HCT116 (cell line): ENCODE results near the gene BTBD16. TPM values are rescaled to one million over a fixed set of nuclear protein-coding genes. Genes with fewer than 3 reads are reported as not detected.

ENCODE experiments used
- ATAC-seq: fragments of 200-7000 bp; cut with Tn5 transposase; 2 replicates; pipeline ENCODE4 v1.9.1; 2020; ENCODE audit warnings: mild to moderate bottlenecking, moderate library complexity
- BruUV-seq: library from RNA; stranded (reverse); fragments of 400-500 nt; replicated peaks from 2 replicates; lab custom pipeline; 2021; lab: Mats Ljungman, UMichigan
- CTCF ChIA-PET: fragments of 300-600 bp; sonication (Branson Sonifier 250); formaldehyde crosslinking; loops from one replicate; lab custom pipeline; 2021; ENCODE audit warnings: antibody characterized with exemption; lab: Charles Lee
- POLR2A ChIA-PET: fragments of 300-600, 350-600 bp; sonication (Branson Sonifier 250); formaldehyde crosslinking; loops from one replicate; lab custom pipeline; 2021; ENCODE audit warnings: antibody characterized with exemption; lab: Charles Lee
- RAD21 ChIA-PET, 2 experiments: fragments of 300-600 bp; sonication (Branson Sonifier 250); formaldehyde crosslinking; loops; one replicate each; lab custom pipeline; 2023; ENCODE audit warnings: low total read pairs in 2 of 2; ENCODE audit not compliant: uncharacterized antibody in 2 of 2, unreplicated experiment in 2 of 2, low non-redundant PET in 1 of 2; lab: Charles Lee
- DNase-seq: peaks from one replicate; pipeline ENCODE4 v3.0.0-alpha.2; 2010; ENCODE audit warnings: low read depth, low spot score
- H2AFZ ChIP-seq: fragments of 200-600 bp; shearing (Covaris generic), sonication (generic); 2 replicates; pipeline ENCODE4 v1.6.1; 2017; ENCODE audit warnings: low read depth, mixed run types, mixed read lengths, antibody characterized with exemption, low read length; ENCODE audit not compliant: poor library complexity, severe bottlenecking
- H3K27ac ChIP-seq: 2 replicates; pipeline ENCODE4 v1.5.1; 2012; ENCODE audit warnings: low read depth, low read length
- H3K27me3 ChIP-seq: fragments of 200-600 bp; sonication (generic); 2 replicates; pipeline ENCODE4 v1.6.1; 2016; ENCODE audit warnings: mixed run types, low read length, mixed read lengths; ENCODE audit not compliant: insufficient read depth
- H3K36me3 ChIP-seq, 2 experiments: fragments of 200-500 bp in 1 of 2; fragments of 200-600 bp in 1 of 2; sonication (Bioruptor generic) in 1 of 2; sonication (generic) in 1 of 2; 2 replicates each; pipeline versions ENCODE4 v1.5.1 to v1.6.1; 2014 to 2016; ENCODE audit warnings: low read length in 2 of 2, inconsistent platforms in 1 of 2, mixed read lengths in 1 of 2, mixed run types in 1 of 2; ENCODE audit not compliant: insufficient read depth in 2 of 2, control insufficient read depth in 1 of 2
- H3K4me1 ChIP-seq, 2 experiments: fragments of 200-600 bp in 1 of 2; sonication (generic) in 1 of 2; 2 replicates each; pipeline versions ENCODE4 v1.5.1 to v1.6.1; 2012 to 2017; ENCODE audit warnings: low read length in 2 of 2, inconsistent platforms in 1 of 2, mild to moderate bottlenecking in 1 of 2, mixed read lengths in 1 of 2, mixed run types in 1 of 2, moderate library complexity in 1 of 2; ENCODE audit not compliant: insufficient read depth in 2 of 2, control insufficient read depth in 1 of 2
- H3K4me2 ChIP-seq: fragments of 200-600 bp; sonication (generic); 2 replicates; pipeline ENCODE4 v1.6.1; 2017; ENCODE audit warnings: mixed run types, low read length, mixed read lengths
- H3K4me3 ChIP-seq, 2 experiments: fragments of 200-600 bp in 1 of 2; sonication (generic) in 1 of 2; replicated peaks in 1 of 2; 2 replicates each; pipeline ENCODE4 v1.5.1; 2011 to 2016; ENCODE audit warnings: low read length in 2 of 2, control low read depth in 1 of 2, low read depth in 1 of 2, mild to moderate bottlenecking in 1 of 2, mixed read lengths in 1 of 2, mixed run types in 1 of 2
- H3K79me2 ChIP-seq: fragments of 200-600 bp; sonication (generic); 2 replicates; pipeline ENCODE4 v1.6.1; 2017; ENCODE audit warnings: mild to moderate bottlenecking, mixed run types, low read length, moderate library complexity, mixed read lengths; ENCODE audit not compliant: insufficient read depth
- H3K9ac ChIP-seq: fragments of 200-600 bp; sonication (generic); 2 replicates; pipeline ENCODE4 v1.6.1; 2016; ENCODE audit warnings: low read length, mixed read lengths
- H3K9me2 ChIP-seq: fragments of 200-600 bp; sonication (generic), shearing (Covaris generic); 2 replicates; pipeline ENCODE4 v1.6.1; 2017; ENCODE audit warnings: mixed run types, mild to moderate bottlenecking, moderate library complexity; ENCODE audit not compliant: insufficient read depth
- H3K9me3 ChIP-seq, 2 experiments: fragments of 200-500 bp in 1 of 2; fragments of 200-600 bp in 1 of 2; sonication (Bioruptor generic) in 1 of 2; sonication (generic) in 1 of 2; 2 replicates each; pipeline ENCODE4 v1.6.1; 2014 to 2017; ENCODE audit warnings: low read length in 2 of 2, mixed read lengths in 2 of 2, inconsistent platforms in 1 of 2, low read depth in 1 of 2, mild to moderate bottlenecking in 1 of 2, mixed run types in 1 of 2, moderate library complexity in 1 of 2; ENCODE audit not compliant: control insufficient read depth in 1 of 2, insufficient read depth in 1 of 2
- H4K20me1 ChIP-seq: fragments of 200-600 bp; sonication (generic), shearing (Covaris generic); 2 replicates; pipeline ENCODE4 v1.6.1; 2017; ENCODE audit warnings: mixed run types, mild to moderate bottlenecking, moderate library complexity; ENCODE audit not compliant: insufficient read depth
- ATF3 ChIP-seq: IDR thresholded peaks from 2 replicates; pipeline ENCODE4 v1.6.1; 2012
- CBX3 ChIP-seq: IDR thresholded peaks from 2 replicates; pipeline ENCODE4 v1.6.1; 2012; ENCODE audit warnings: low read depth
- CTCF ChIP-seq, 3 experiments: fragments of 200-600 bp in 1 of 3; sonication (generic) in 1 of 3; IDR thresholded peaks in 2 of 3; conservative IDR thresholded peaks in 1 of 3; 2 replicates each; pipeline ENCODE4 v1.5.1; 2012 to 2017; ENCODE audit warnings: low read depth in 2 of 3, low read length in 2 of 3, antibody characterized with exemption in 1 of 3, borderline replicate concordance in 1 of 3, control low read depth in 1 of 3, mild to moderate bottlenecking in 1 of 3, mixed read lengths in 1 of 3, mixed run types in 1 of 3, moderate library complexity in 1 of 3; ENCODE audit not compliant: insufficient read depth in 1 of 3
- EGR1 ChIP-seq: IDR thresholded peaks from 2 replicates; pipeline ENCODE4 v1.6.1; 2012; ENCODE audit warnings: low read depth
- ELF1 ChIP-seq: IDR thresholded peaks from 2 replicates; pipeline ENCODE4 v1.6.1; 2012; ENCODE audit warnings: low read depth, borderline replicate concordance
- EZH2phosphoT487 ChIP-seq: fragments of 200-600 bp; IDR thresholded peaks from 2 replicates; pipeline ENCODE4 v1.6.1; 2018; ENCODE audit warnings: antibody characterized with exemption, borderline replicate concordance
- FOSL1 ChIP-seq: IDR thresholded peaks from 2 replicates; pipeline ENCODE4 v1.6.1; 2012; ENCODE audit warnings: low read depth
- JUND ChIP-seq: IDR thresholded peaks from 2 replicates; pipeline ENCODE4 v1.6.1; 2012
- POLR2A ChIP-seq: IDR thresholded peaks from 2 replicates; pipeline ENCODE4 v1.7.0; 2011; ENCODE audit warnings: borderline replicate concordance; ENCODE audit not compliant: insufficient read depth, insufficient read length; ENCODE audit errors: extremely low read depth
- RAD21 ChIP-seq: IDR thresholded peaks from 2 replicates; pipeline ENCODE4 v1.6.1; 2012; ENCODE audit warnings: low read depth, mild to moderate bottlenecking
- SIN3A ChIP-seq: IDR thresholded peaks from 2 replicates; pipeline ENCODE4 v1.6.1; 2012; ENCODE audit warnings: low read depth
- SP1 ChIP-seq: IDR thresholded peaks from 2 replicates; pipeline ENCODE4 v1.6.1; 2012; ENCODE audit warnings: low read depth
- SRF ChIP-seq: IDR thresholded peaks from 2 replicates; pipeline ENCODE4 v1.6.1; 2012; ENCODE audit warnings: low read depth
- TCF7L2 ChIP-seq: IDR thresholded peaks from 2 replicates; pipeline ENCODE4 v1.7.0; 2011; ENCODE audit warnings: borderline replicate concordance, inconsistent platforms; ENCODE audit not compliant: insufficient read depth, insufficient read length; ENCODE audit errors: extremely low read depth
- YY1 ChIP-seq: IDR thresholded peaks from 2 replicates; pipeline ENCODE4 v1.6.1; 2011; ENCODE audit warnings: low read length, low read depth, moderate library complexity, mild to moderate bottlenecking; ENCODE audit not compliant: insufficient replicate concordance; ENCODE audit errors: extremely low read depth
- ZFX ChIP-seq: fragments of 450-650 bp; IDR thresholded peaks from 2 replicates; pipeline ENCODE4 v1.6.1; 2017
- ZNF274 ChIP-seq: fragments of 200-500 bp; sonication (Bioruptor generic); IDR thresholded peaks from 2 replicates; pipeline ENCODE4 v1.6.1; 2014; ENCODE audit warnings: mild to moderate bottlenecking, low read depth, low read length, inconsistent platforms
- intact Hi-C: fragments of 100-400 bp; cut with micrococcal nuclease; formaldehyde crosslinking; loops from 2 replicates; pipeline ENCODE4 v1.10.0; 2022
- total RNA-seq: library from RNA; stranded (reverse); gene quantifications from one replicate; pipeline ENCODE4 v1.2.1, GENCODE V29; 2021; ENCODE audit not compliant: unreplicated experiment

The BTBD16 gene
- total RNA-seq, 1 experiment from 2014 or later = 0.27 TPM

GRCh38 chr10:122251459-122252255, 19.4 kb upstream of the BTBD16 start:
- no peak overlapping the region for H3K4me3 ChIP-seq
- H3K4me2 ChIP-seq = no peak overlapping the region
- no peaks in the 10 kb centered on the region for H3K36me3 ChIP-seq
- TF ChIP-seq FOSL1 (no peak), ATF3 (no peak)
- H3K79me2 ChIP-seq = no peaks in the 10 kb centered on the region
- H3K9me3 ChIP-seq = no peaks in the 10 kb centered on the region
- no peak overlapping the region for H3K27ac ChIP-seq
- ATAC-seq (no peak), DNase-seq (no peak)
- no peaks in the 10 kb centered on the region for H4K20me1 ChIP-seq
- intact Hi-C loops = no loop called here
- ChIA-PET POLR2A (no interaction called here), CTCF (interaction anchor here (2.1 kb wide), 1 partner anchor 16 kb away, joined by 5 read pairs; no protein-coding TSS in a partner anchor), RAD21 (no interaction called here)
- no peaks in the 10 kb centered on the region for H3K9me2 ChIP-seq
- BruUV-seq = no TSS peak
- no peak overlapping the region for H2AFZ ChIP-seq
- H3K9ac ChIP-seq = no peak overlapping the region
- no peaks in the 10 kb centered on the region for H3K4me1 ChIP-seq
- no peaks in the 10 kb centered on the region for H3K27me3 ChIP-seq

- ChIA-PET CTCF (interaction anchor here (2.1 kb wide), 1 partner anchor 15 kb away, joined by 5 read pairs; no protein-coding TSS in a partner anchor), POLR2A (no interaction called here), RAD21 (no interaction called here)
- no peak for DNase-seq
- intact Hi-C loops = no loop called here
- Histone ChIP-seq H3K4me2 (no peak overlapping the region), H4K20me1 (no peaks in the 10 kb centered on the region), H3K36me3 (no peaks in the 10 kb centered on the region), H3K9me2 (no peaks in the 10 kb centered on the region), H3K79me2 (no peaks in the 10 kb centered on the region), H3K27me3 (no peaks in the 10 kb centered on the region), H3K9ac (no peak overlapping the region), H3K4me1 (no peaks in the 10 kb centered on the region), H3K4me3 (no peak overlapping the region), H3K27ac (no peak overlapping the region), H2AFZ (no peak overlapping the region), H3K9me3 (no peaks in the 10 kb centered on the region)
- ATAC-seq = no peak
- no TSS peak for BruUV-seq
- no peak for TF ChIP-seq CTCF (IDR thresholded peaks at IDR 0.05 in 2 of 3, conservative IDR thresholded peaks at IDR 0.05 in 1 of 3; ENCODE audit: borderline replicate concordance in 1 of 3, insufficient read depth in 1 of 3, low read depth in 2 of 3, low read length in 2 of 3)
- no peak for TF ChIP-seq POLR2A
- TF ChIP-seq ZFX = no peak
- TF ChIP-seq YY1 = no peak
- no peak for TF ChIP-seq SRF
- no peak for TF ChIP-seq ELF1
- no peak for TF ChIP-seq SP1
- TF ChIP-seq CBX3 = no peak
- no peak for TF ChIP-seq RAD21
- TF ChIP-seq TCF7L2 = no peak
- no peak for TF ChIP-seq EGR1
- no peak for TF ChIP-seq ATF3
- TF ChIP-seq JUND = no peak
- TF ChIP-seq SIN3A = no peak
- TF ChIP-seq ZNF274 = no peak
- TF ChIP-seq EZH2phosphoT487 = no peak
Observed at GRCh38 chr10:122252805-122253204, 18.3 kb upstream of the BTBD16 start.
